ENCODE measurements around the gene KANK2.
A peak's percentile ranks its signal among the peaks of the same experiment; 100 is the strongest.

DNA sequence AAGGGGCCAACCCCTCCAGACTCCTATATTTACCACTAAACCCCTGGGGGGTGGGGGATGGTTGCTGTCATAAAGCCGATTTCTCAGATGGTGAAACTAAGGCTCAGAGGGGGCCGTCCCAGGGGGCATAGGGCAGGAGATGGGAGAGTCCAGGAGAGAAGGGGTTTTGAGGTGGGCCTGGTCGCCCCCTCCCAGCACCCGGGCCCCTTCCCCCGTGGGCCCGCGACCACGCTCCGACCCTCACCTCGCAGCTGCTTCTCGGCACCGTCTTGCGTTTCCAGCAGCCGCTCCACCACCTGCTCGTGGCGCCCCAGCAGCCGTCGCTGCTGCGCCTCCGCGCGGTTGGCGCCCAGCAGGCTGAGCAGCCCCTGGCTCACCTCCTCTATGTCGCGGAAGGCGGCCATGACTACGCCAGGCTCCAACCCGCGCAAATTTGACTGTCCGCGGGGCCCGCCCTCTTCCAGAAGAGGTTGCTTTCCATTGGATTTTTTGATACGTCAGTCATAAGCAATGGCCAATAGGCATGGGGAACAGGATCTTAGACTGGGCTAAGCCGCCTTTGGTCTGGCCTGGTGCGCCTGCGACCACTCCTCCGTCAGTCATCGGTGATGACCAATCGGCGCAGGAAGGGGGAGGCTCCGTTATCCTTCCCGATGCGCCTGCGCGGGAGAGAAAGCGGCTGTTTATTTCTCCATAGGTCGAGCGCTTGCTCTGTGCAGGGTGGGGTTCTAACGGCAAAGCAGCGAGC, 41.8 kb downstream of the KANK2 start, which contains the start of gene SPC24:
- TF ChIP-seq ZNF564 (CRISPR knock-in tag; IDR thresholded peaks at IDR 0.05) (no peak), RBM22 (optimal IDR thresholded peaks at IDR 0.05; ENCODE audit: low read length) (no peak), ZNF766 (CRISPR knock-in tag; IDR thresholded peaks at IDR 0.05; ENCODE audit: borderline replicate concordance) (peak; percentile 87; the same call in 1 of the 2 replicates), SRF (IDR thresholded peaks at IDR 0.05; ENCODE audit: low read depth, low read length) (no peak), ZNF777 (CRISPR knock-in tag; IDR thresholded peaks at IDR 0.05) (no peak), ZNF253 (CRISPR knock-in tag; IDR thresholded peaks at IDR 0.05; ENCODE audit: borderline replicate concordance) (no peak), DNMT1 (CRISPR knock-in tag; IDR thresholded peaks at IDR 0.05) (peak; percentile 78; the same call in 1 of the 2 replicates), ELF4 (CRISPR knock-in tag; IDR thresholded peaks at IDR 0.05; ENCODE audit: borderline replicate concordance) (no peak), CTCF (CRISPR knock-in tag; IDR thresholded peaks at IDR 0.05) (peak; percentile 29), PRPF4 (IDR thresholded peaks at IDR 0.05; ENCODE audit: low read depth, low read length, poor library complexity, severe bottlenecking) (no peak), ZNF530 (CRISPR knock-in tag; IDR thresholded peaks at IDR 0.05; ENCODE audit: low read depth) (no peak), HCFC1 (IDR thresholded peaks at IDR 0.05; ENCODE audit: low read depth, low read length) (no peak)
- TF ChIP-seq, protein P1, sequence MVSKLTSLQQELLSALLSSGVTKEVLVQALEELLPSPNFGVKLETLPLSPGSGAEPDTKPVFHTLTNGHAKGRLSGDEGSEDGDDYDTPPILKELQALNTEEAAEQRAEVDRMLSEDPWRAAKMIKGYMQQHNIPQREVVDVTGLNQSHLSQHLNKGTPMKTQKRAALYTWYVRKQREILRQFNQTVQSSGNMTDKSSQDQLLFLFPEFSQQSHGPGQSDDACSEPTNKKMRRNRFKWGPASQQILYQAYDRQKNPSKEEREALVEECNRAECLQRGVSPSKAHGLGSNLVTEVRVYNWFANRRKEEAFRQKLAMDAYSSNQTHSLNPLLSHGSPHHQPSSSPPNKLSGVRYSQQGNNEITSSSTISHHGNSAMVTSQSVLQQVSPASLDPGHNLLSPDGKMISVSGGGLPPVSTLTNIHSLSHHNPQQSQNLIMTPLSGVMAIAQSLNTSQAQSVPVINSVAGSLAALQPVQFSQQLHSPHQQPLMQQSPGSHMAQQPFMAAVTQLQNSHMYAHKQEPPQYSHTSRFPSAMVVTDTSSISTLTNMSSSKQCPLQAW (CRISPR knock-in tag; IDR thresholded peaks at IDR 0.05), result no peak
- TF ChIP-seq, protein P2, sequence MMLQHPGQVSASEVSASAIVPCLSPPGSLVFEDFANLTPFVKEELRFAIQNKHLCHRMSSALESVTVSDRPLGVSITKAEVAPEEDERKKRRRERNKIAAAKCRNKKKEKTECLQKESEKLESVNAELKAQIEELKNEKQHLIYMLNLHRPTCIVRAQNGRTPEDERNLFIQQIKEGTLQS (CRISPR knock-in tag; IDR thresholded peaks at IDR 0.05), result 0 out of 2 replicates have a peak, but pooled peaks have one; percentile 36

Measured in HepG2 (cell line).